Ishikawa (cell line): ENCODE data around the gene IREB2.

Experiments used
- CEBPB ChIP-seq: IDR thresholded peaks from 2 replicates; pipeline ENCODE4 v1.6.1; 2012
- CREB1 ChIP-seq: IDR thresholded peaks from 2 replicates; pipeline ENCODE4 v1.6.1; 2012; ENCODE audit warnings: low read depth
- EGR1 ChIP-seq: IDR thresholded peaks from 2 replicates; pipeline ENCODE4 v1.6.1; 2012
- EP300 ChIP-seq: IDR thresholded peaks from 2 replicates; pipeline ENCODE4 v1.6.1; 2012; ENCODE audit warnings: borderline replicate concordance
- FOXM1 ChIP-seq: IDR thresholded peaks from 2 replicates; pipeline ENCODE4 v1.6.1; 2012; ENCODE audit warnings: low read depth, borderline replicate concordance
- MAX ChIP-seq: IDR thresholded peaks from 2 replicates; pipeline ENCODE4 v1.6.1; 2012
- NFIC ChIP-seq: IDR thresholded peaks from 2 replicates; pipeline ENCODE4 v1.6.1; 2012
- RAD21 ChIP-seq: IDR thresholded peaks from 2 replicates; pipeline ENCODE4 v1.6.1; 2012; ENCODE audit warnings: low read depth
- REST ChIP-seq: IDR thresholded peaks from 2 replicates; pipeline ENCODE4 v1.6.1; 2012; ENCODE audit warnings: low read depth, mild to moderate bottlenecking
- TAF1 ChIP-seq: IDR thresholded peaks from 2 replicates; pipeline ENCODE4 v1.6.1; 2012; ENCODE audit warnings: low read depth, mild to moderate bottlenecking
- TCF12 ChIP-seq: IDR thresholded peaks from 2 replicates; pipeline ENCODE4 v1.6.1; 2012; ENCODE audit warnings: low read depth
- TEAD4 ChIP-seq: IDR thresholded peaks from 2 replicates; pipeline ENCODE4 v1.6.1; 2012
- USF1 ChIP-seq: IDR thresholded peaks from 2 replicates; pipeline ENCODE4 v1.6.1; 2012
- YY1 ChIP-seq: IDR thresholded peaks from 2 replicates; pipeline ENCODE4 v1.6.1; 2012; ENCODE audit warnings: low read depth
- ZBTB7A ChIP-seq: IDR thresholded peaks from 2 replicates; pipeline ENCODE4 v1.6.1; 2012; ENCODE audit warnings: low read depth

The IREB2 gene

GRCh38 chr15:78533331-78533730, 95.3 kb downstream of the IREB2 start:
- TF ChIP-seq CEBPB = no peak
- no peak for TF ChIP-seq TCF12
- TF ChIP-seq REST = no peak
- no peak for TF ChIP-seq EP300
- TF ChIP-seq YY1 = no peak
- no peak for TF ChIP-seq EGR1
- no peak for TF ChIP-seq NFIC
- no peak for TF ChIP-seq CREB1
- TF ChIP-seq FOXM1 = no peak
- TF ChIP-seq MAX = no peak
- TF ChIP-seq TAF1 = no peak
- no peak for TF ChIP-seq USF1
- no peak for TF ChIP-seq ZBTB7A
- TF ChIP-seq TEAD4 = no peak
- no peak for TF ChIP-seq RAD21

- no peak for TF ChIP-seq NFIC
- no peak for TF ChIP-seq EGR1
- no peak for TF ChIP-seq EP300
- no peak for TF ChIP-seq REST
- no peak for TF ChIP-seq TAF1
- TF ChIP-seq ZBTB7A = no peak
- TF ChIP-seq TEAD4 = no peak
- TF ChIP-seq CREB1 = no peak
- TF ChIP-seq MAX = no peak
- TF ChIP-seq RAD21 = no peak
- no peak for TF ChIP-seq FOXM1
- no peak for TF ChIP-seq USF1
- no peak for TF ChIP-seq YY1
- no peak for TF ChIP-seq TCF12
- TF ChIP-seq CEBPB = no peak
These were observed 98.1 kb downstream of the IREB2 start for GRCh38 chr15:78536134-78536533.

GRCh38 chr15:78537266-78537905, 99.4 kb downstream of the IREB2 start:
- TF ChIP-seq YY1 (no peak), TCF12 (no peak), TAF1 (no peak), NFIC (no peak), RAD21 (no peak), REST (no peak), USF1 (no peak), EP300 (no peak), CEBPB (no peak), TEAD4 (no peak), FOXM1 (no peak), EGR1 (no peak), ZBTB7A (no peak), CREB1 (no peak), MAX (no peak)

- TF ChIP-seq EP300 (no peak), REST (no peak), ZBTB7A (no peak), TAF1 (no peak), TCF12 (no peak), EGR1 (no peak), NFIC (no peak), FOXM1 (no peak), MAX (no peak), CEBPB (no peak), CREB1 (no peak), YY1 (no peak), USF1 (no peak)
These were observed 100.3 kb downstream of the IREB2 start for GRCh38 chr15:78538358-78538757.
